ENCODE measurements around the gene RPS14. TPM values are rescaled to one million over a fixed set of nuclear protein-coding genes. Genes with fewer than 3 reads are reported as not detected.

Gene RPS14
- total and polyA plus RNA-seq, 2 of the 8 experiments (the other 6 are each of a cell fraction or from before 2014, with no cell fraction given) = 2,548 to 6,423 TPM

- DNase-seq (ENCODE audit: low read depth in 1 of 2, low spot score in 2 of 2) (no peak), FAIRE-seq (no peak)
- no peak overlapping the region for H4K8ac ChIP-seq (ENCODE audit: extremely low read depth, insufficient read depth, low read length)
- no peak overlapping the region for H2BK5ac ChIP-seq (ENCODE audit: low read depth, low read length)
- POLR2A ChIA-PET (ENCODE audit: partially characterized antibody) = interaction anchor here (0.6 to 12.0 kb wide), 10 partner anchors 6 to 92 kb away, joined by 3 to 122 read pairs (median 4); partner anchors contain the start of gene RPS14
- no peak overlapping the region for H3K23ac ChIP-seq (ENCODE audit: insufficient read length)
- peaks cover 10 to 27% of the 10 kb centered on the region in 2 experiments for H4K20me1 ChIP-seq (replicated peaks in 1 of 2; ENCODE audit: control insufficient read depth in 1 of 2, insufficient read depth in 2 of 2, low read length in 2 of 2)
- 92% methylated on average over 4 of the region's 4 CpGs; no CpG with 5 or more reads in 1 of the 2 experiments for WGBS, 2 experiments (ENCODE audit: extremely low coverage in 1 of 2, insufficient coverage in 1 of 2, insufficient read length in 1 of 2, insufficient replicate concordance in 2 of 2, low coverage in 1 of 2, low lambda C conversion rate in 2 of 2, missing lambda C conversion rate in 1 of 2)
- H3K9me3 ChIP-seq (ENCODE audit: insufficient read depth in 2 of 2, low read depth in 1 of 2, low read length in 1 of 2) = no peaks in the 10 kb centered on the region
- H3K14ac ChIP-seq (ENCODE audit: insufficient read length) = no peak overlapping the region
- no peak overlapping the region for H2BK12ac ChIP-seq (ENCODE audit: low read depth, low read length)
- no peak overlapping the region for H3K4me2 ChIP-seq (ENCODE audit: insufficient read depth in 1 of 2, low read depth in 2 of 2, low read length in 2 of 2)
- peaks cover 34% of the 10 kb centered on the region for H3K79me1 ChIP-seq (ENCODE audit: low read depth, low read length)
- H2BK15ac ChIP-seq (ENCODE audit: low read length) = no peak overlapping the region; the same call in 1 of the 2 replicates
- no peak for TF ChIP-seq HDAC2 (IDR thresholded peaks at IDR 0.05; ENCODE audit: borderline replicate concordance in 1 of 2, low read depth in 2 of 2, low read length in 2 of 2)
- TF ChIP-seq TCF12 (IDR thresholded peaks at IDR 0.05; ENCODE audit: low read depth, low read length) = no peak
- TF ChIP-seq CBX8 (IDR thresholded peaks at IDR 0.05; ENCODE audit: borderline replicate concordance, low read depth, low read length) = no peak
- no peak for TF ChIP-seq KDM4A (IDR thresholded peaks at IDR 0.05; ENCODE audit: low read depth, low read length, severe bottlenecking)
- no peak for TF ChIP-seq HDAC6 (IDR thresholded peaks at IDR 0.05; ENCODE audit: low read depth, low read length)
- H3K23me2 ChIP-seq (ENCODE audit: low read depth, low read length) = no peaks in the 10 kb centered on the region; the same call in 1 of the 2 replicates
- H3K18ac ChIP-seq (ENCODE audit: extremely low read depth, low read length) = no peak overlapping the region
- no peak overlapping the region for H3K27ac ChIP-seq (ENCODE audit: low read depth, low read length)
- peaks cover 0 to 4% (median 0%) of the 10 kb centered on the region in 4 experiments; a peak in 1 of 8 replicates for H3K36me3 ChIP-seq (ENCODE audit: control insufficient read depth in 2 of 4, insufficient read depth in 4 of 4, low read length in 3 of 4)
- H4K5ac ChIP-seq (ENCODE audit: insufficient read length, low read depth, low read length) = no peak overlapping the region
- no peak overlapping the region for H2BK20ac ChIP-seq (ENCODE audit: low read length)
- H3K27me3 ChIP-seq (replicated peaks in 1 of 4; ENCODE audit: control insufficient read depth in 3 of 4, extremely low read depth in 1 of 4, insufficient read depth in 3 of 4, low read length in 3 of 4) = no peaks in the 10 kb centered on the region
- H3K4me3 ChIP-seq (ENCODE audit: extremely low read depth in 1 of 4, insufficient read depth in 2 of 4, low read depth in 3 of 4, low read length in 4 of 4) = no peak overlapping the region
- H2BK120ac ChIP-seq (replicated peaks; ENCODE audit: low read depth, low read length) = no peak overlapping the region
- no peak overlapping the region for H2AFZ ChIP-seq (ENCODE audit: low read length)
- no peak overlapping the region for H2AK5ac ChIP-seq (ENCODE audit: low read depth, low read length)
- no peak overlapping the region for H3K4ac ChIP-seq (replicated peaks; ENCODE audit: insufficient read length, low read depth, low read length)
- H3K56ac ChIP-seq (replicated peaks; ENCODE audit: insufficient read length, low read depth, low read length) = no peak overlapping the region
- CTCF ChIA-PET (ENCODE audit: partially characterized antibody) = interaction anchor here (1.6 to 32.0 kb wide), 8 partner anchors 1 to 69 kb away, joined by 4 to 571 read pairs (median 13); partner anchors contain the start of gene NDST1
- peaks cover 21 to 38% (median 34%) of the 10 kb centered on the region in 4 experiments for H3K4me1 ChIP-seq (replicated peaks in 1 of 4; ENCODE audit: control insufficient read depth in 3 of 4, insufficient read depth in 4 of 4, low read length in 3 of 4)
- H3K9ac ChIP-seq (replicated peaks in 1 of 4; ENCODE audit: extremely low read depth in 1 of 4, low read depth in 3 of 4, low read length in 3 of 4) = no peak overlapping the region
- no peak overlapping the region for H4K91ac ChIP-seq (replicated peaks; ENCODE audit: insufficient read length, low read length)
- H3K79me2 ChIP-seq (ENCODE audit: control insufficient read depth in 1 of 2, insufficient read depth in 2 of 2, low read length in 2 of 2) = peaks cover 24 to 85% of the 10 kb centered on the region in 2 experiments
These were observed 42.3 kb upstream of the RPS14 start for GRCh38 chr5:150491876-150492275.
